ENCODE results near the gene LRP1. TPM values are rescaled to one million over a fixed set of nuclear protein-coding genes. Genes with fewer than 3 reads are reported as not detected.

The LRP1 gene
- total and polyA plus RNA-seq, 2 of the 13 experiments (the other 11 are each of a cell fraction or from before 2014, with no cell fraction given): 14.7 to 30.8 TPM

DNA sequence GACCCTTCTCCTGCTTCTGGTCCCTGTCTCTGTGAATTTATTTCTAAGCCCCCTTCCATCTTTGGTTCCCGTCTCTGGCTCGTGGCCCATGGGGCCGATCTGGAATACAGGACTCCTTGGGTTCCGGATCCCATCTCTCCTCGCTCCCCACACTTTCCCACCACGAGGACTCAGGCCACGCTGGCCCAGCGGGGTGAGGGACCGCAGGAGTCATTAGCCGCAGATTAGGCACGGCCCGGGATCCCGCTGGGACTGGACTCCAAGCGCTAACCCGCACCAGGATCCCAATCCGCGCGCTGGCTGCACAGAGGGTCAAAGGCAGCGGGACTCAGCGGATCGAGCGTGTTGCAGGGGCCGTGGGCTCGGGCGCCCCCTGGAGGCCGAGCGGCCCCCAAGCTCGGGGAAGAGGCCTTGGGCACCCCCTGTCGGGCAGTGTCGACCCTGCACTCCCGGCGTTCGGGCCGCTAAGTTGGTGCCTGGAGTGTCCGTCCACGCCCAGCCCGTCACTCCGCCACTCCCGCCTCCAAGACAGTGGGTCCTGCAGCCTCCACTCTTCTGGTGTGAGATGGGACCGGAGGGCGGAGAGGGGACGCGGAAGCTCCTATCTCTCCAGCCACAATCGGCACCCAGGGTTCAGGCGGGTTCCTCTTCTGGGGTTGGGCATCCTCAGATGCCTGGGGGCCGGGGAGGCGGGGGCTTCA, 110.7 kb downstream of the LRP1 start (continued):
- TF ChIP-seq, protein P1, sequence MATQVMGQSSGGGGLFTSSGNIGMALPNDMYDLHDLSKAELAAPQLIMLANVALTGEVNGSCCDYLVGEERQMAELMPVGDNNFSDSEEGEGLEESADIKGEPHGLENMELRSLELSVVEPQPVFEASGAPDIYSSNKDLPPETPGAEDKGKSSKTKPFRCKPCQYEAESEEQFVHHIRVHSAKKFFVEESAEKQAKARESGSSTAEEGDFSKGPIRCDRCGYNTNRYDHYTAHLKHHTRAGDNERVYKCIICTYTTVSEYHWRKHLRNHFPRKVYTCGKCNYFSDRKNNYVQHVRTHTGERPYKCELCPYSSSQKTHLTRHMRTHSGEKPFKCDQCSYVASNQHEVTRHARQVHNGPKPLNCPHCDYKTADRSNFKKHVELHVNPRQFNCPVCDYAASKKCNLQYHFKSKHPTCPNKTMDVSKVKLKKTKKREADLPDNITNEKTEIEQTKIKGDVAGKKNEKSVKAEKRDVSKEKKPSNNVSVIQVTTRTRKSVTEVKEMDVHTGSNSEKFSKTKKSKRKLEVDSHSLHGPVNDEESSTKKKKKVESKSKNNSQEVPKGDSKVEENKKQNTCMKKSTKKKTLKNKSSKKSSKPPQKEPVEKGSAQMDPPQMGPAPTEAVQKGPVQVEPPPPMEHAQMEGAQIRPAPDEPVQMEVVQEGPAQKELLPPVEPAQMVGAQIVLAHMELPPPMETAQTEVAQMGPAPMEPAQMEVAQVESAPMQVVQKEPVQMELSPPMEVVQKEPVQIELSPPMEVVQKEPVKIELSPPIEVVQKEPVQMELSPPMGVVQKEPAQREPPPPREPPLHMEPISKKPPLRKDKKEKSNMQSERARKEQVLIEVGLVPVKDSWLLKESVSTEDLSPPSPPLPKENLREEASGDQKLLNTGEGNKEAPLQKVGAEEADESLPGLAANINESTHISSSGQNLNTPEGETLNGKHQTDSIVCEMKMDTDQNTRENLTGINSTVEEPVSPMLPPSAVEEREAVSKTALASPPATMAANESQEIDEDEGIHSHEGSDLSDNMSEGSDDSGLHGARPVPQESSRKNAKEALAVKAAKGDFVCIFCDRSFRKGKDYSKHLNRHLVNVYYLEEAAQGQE (IDR thresholded peaks at IDR 0.05; ENCODE audit: borderline replicate concordance in 1 of 2, low read depth in 1 of 2, low read length in 2 of 2): no peak
- TF ChIP-seq ZNF816 (CRISPR knock-in tag; IDR thresholded peaks at IDR 0.05; ENCODE audit: borderline replicate concordance) (no peak), ZNF33A (CRISPR knock-in tag; IDR thresholded peaks at IDR 0.05; ENCODE audit: borderline replicate concordance) (no peak), XRCC5 (optimal IDR thresholded peaks at IDR 0.05; ENCODE audit: low read length) (peak; percentile 97), ZNF138 (CRISPR knock-in tag; IDR thresholded peaks at IDR 0.05; ENCODE audit: low read depth) (no peak), ARNT (IDR thresholded peaks at IDR 0.05) (no peak), RORA (CRISPR knock-in tag; IDR thresholded peaks at IDR 0.05) (no peak), PAWR (CRISPR knock-in tag; IDR thresholded peaks at IDR 0.05; ENCODE audit: borderline replicate concordance) (no peak), TBX3 (IDR thresholded peaks at IDR 0.05; ENCODE audit: borderline replicate concordance) (no peak), JUND (CRISPR knock-in tag; IDR thresholded peaks at IDR 0.05) (peak; percentile 55; the same call in 1 of the 2 replicates), ZFP1 (CRISPR knock-in tag; IDR thresholded peaks at IDR 0.05) (0 out of 2 replicates have a peak, but pooled peaks have one; percentile 50), ASH2L (IDR thresholded peaks at IDR 0.05; ENCODE audit: insufficient read length, low read depth, low read length) (peak; percentile 31), ZNF660 (CRISPR knock-in tag; IDR thresholded peaks at IDR 0.05; ENCODE audit: borderline replicate concordance, low read depth) (no peak), CBX1 (IDR thresholded peaks at IDR 0.05; ENCODE audit: low read depth) (peak; percentile 55), ZKSCAN1 (IDR thresholded peaks at IDR 0.05; ENCODE audit: low read length) (no peak)
- TF ChIP-seq, protein P2, sequence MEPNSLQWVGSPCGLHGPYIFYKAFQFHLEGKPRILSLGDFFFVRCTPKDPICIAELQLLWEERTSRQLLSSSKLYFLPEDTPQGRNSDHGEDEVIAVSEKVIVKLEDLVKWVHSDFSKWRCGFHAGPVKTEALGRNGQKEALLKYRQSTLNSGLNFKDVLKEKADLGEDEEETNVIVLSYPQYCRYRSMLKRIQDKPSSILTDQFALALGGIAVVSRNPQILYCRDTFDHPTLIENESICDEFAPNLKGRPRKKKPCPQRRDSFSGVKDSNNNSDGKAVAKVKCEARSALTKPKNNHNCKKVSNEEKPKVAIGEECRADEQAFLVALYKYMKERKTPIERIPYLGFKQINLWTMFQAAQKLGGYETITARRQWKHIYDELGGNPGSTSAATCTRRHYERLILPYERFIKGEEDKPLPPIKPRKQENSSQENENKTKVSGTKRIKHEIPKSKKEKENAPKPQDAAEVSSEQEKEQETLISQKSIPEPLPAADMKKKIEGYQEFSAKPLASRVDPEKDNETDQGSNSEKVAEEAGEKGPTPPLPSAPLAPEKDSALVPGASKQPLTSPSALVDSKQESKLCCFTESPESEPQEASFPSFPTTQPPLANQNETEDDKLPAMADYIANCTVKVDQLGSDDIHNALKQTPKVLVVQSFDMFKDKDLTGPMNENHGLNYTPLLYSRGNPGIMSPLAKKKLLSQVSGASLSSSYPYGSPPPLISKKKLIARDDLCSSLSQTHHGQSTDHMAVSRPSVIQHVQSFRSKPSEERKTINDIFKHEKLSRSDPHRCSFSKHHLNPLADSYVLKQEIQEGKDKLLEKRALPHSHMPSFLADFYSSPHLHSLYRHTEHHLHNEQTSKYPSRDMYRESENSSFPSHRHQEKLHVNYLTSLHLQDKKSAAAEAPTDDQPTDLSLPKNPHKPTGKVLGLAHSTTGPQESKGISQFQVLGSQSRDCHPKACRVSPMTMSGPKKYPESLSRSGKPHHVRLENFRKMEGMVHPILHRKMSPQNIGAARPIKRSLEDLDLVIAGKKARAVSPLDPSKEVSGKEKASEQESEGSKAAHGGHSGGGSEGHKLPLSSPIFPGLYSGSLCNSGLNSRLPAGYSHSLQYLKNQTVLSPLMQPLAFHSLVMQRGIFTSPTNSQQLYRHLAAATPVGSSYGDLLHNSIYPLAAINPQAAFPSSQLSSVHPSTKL (CRISPR knock-in tag; IDR thresholded peaks at IDR 0.05): peak; percentile 50; the same call in 1 of the 2 replicates
- TF ChIP-seq, protein P3, sequence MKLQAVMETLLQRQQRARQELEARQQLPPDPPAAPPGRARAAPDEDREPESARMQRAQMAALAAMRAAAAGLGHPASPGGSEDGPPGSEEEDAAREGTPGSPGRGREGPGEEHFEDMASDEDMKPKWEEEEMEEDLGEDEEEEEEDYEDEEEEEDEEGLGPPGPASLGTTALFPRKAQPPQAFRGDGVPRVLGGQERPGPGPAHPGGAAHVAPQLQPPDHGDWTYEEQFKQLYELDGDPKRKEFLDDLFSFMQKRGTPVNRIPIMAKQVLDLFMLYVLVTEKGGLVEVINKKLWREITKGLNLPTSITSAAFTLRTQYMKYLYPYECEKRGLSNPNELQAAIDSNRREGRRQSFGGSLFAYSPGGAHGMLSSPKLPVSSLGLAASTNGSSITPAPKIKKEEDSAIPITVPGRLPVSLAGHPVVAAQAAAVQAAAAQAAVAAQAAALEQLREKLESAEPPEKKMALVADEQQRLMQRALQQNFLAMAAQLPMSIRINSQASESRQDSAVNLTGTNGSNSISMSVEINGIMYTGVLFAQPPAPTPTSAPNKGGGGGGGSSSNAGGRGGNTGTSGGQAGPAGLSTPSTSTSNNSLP (IDR thresholded peaks at IDR 0.05; ENCODE audit: low read depth, low read length): no peak
- TF ChIP-seq, protein P4, sequence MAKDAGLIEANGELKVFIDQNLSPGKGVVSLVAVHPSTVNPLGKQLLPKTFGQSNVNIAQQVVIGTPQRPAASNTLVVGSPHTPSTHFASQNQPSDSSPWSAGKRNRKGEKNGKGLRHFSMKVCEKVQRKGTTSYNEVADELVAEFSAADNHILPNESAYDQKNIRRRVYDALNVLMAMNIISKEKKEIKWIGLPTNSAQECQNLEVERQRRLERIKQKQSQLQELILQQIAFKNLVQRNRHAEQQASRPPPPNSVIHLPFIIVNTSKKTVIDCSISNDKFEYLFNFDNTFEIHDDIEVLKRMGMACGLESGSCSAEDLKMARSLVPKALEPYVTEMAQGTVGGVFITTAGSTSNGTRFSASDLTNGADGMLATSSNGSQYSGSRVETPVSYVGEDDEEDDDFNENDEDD (CRISPR knock-in tag; IDR thresholded peaks at IDR 0.05; ENCODE audit: borderline replicate concordance): peak; percentile 37; the same call in 1 of the 2 replicates
- TF ChIP-seq, protein P5, sequence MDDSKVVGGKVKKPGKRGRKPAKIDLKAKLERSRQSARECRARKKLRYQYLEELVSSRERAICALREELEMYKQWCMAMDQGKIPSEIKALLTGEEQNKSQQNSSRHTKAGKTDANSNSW (CRISPR knock-in tag; IDR thresholded peaks at IDR 0.05; ENCODE audit: borderline replicate concordance): no peak

Data from HepG2 (cell line).